Right renal pelvis (tissue), 4 donors: ENCODE measurements around the gene RUNX1. TPM values are rescaled to one million over a fixed set of nuclear protein-coding genes. Genes with fewer than 3 reads are reported as not detected.

Experiments used
- DNase-seq, 4 donors: peaks; one replicate each; pipeline ENCODE4 v3.0.0-alpha.2; 2013; ENCODE audit warnings: low read depth in 4 of 4, low spot score in 3 of 4, missing footprints in 1 of 4
- polyA plus RNA-seq, 4 donors: library from polyadenylated mRNA; unstranded; fragments of 120-200 nt; gene quantifications; one replicate each; pipeline ENCODE4 v1.2.1, GENCODE V29; 2013; ENCODE audit not compliant: insufficient read length in 4 of 4

Gene RUNX1
- polyA plus RNA-seq, 4 donors = 2.2 to 3.6 (median 2.4) TPM

DNA sequence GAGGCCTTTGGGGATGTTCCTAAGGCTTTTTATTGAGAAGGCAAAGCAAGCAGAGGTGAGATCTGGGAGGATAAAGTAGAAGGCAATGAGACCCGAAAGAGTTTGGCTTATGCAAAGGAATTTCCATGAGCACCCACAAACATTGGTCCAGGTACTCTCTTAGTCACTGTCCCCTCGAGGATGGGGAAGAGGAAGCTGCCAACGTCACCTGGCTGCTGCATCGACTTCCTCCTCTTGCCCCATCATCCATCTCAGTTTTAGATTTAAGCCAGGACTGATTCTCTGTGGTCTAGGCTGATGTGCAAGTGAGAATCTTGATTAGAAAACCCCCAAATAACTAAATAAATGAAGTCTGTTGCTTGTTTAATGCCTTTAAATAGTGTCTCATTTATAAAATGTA is 28.7 kb downstream of the RUNX1 start:
- DNase-seq = no peak

DNA sequence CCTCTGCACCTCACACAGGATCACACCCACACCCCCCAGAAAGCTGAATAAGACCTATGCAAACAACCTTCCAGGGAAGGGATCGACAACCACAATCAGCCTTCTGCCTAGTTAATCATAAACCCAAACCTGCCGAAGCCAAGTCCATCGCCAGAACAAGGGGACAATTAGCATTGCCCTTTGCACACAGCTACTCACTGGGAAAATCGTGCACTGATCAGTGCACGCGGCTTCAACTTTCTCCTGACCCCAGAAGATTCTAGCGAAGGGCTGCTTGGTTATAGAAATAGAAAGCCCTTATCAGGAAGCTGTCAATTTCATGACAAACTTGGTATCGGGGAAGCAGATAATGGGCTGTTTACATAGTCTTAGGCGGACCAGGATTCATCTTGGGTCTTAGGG is 29.5 kb downstream of the RUNX1 start:
- peak in 2 of 4 donors; percentile 50 to 56 for DNase-seq

DNA sequence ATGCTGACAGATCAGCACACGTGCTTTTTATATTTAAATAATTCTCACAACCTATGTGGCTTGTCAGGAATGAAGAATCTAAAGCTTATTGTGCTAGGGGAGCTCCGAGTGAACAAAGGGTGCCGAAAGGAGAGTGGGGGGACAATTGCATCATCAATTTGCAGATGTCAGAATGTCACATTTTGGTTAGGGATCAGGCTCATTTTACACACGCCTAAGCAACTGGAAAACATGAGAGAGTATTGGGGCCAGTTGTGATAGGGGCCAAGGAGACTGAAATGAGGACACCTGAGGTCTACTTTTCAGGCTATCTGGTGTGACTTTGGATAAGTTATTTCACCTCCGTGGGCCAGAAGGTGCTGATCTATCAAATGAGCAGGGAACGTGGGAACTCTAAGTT is 31.8 kb downstream of the RUNX1 start:
- DNase-seq = no peak

DNA sequence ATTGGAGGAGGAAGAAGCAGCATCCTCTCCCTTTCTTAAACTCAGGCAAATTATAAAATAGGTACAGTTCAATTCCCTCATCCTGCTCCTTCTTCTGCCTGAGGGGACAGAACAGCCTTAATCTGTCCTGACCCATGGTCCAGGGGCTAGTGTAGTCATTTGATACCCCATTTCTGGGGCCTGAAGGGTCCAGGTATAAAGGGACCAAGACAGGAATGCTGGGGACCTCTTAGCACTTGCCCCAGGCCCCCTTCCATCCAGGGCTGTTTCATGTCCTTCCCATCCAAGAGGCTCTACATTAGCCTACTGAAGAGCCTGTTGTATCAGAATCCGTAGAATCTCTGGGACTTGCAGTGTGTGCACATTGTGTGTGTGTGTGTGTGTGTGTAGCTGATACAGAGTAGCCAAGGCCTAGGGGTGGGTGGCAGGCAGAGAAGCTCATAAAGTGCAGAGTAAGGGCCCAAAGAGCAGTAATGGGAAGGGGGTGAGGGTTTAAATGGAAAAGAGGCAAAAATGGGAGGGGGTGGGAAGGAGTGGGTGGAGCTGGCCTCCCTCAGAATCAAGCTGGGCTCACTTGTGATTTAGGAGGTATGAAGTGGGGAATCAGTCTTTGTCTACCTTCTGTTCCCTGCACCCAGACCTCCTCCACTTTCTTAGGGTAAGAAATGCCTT is 32.4 kb downstream of the RUNX1 start:
- DNase-seq = no peak

DNA sequence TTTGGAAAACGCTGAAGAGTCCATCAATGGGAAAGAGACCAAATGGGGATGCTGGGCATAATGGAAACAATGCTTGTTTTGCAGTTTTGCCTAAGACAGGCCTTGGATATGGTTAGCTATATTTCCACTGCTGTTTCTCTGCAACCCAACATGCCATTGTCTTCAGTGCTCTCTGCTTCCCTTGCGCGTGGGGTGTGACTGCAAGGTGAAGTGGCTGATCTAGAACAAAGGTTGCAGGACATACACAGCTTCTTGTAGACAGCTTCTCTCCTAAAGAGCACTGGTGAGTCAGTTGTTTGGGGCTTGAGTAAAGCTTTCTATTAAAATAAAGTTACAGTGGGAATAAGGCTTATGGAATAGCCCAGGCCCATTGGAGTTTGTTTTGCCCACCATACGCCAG is 33.0 kb downstream of the RUNX1 start:
- no peak for DNase-seq

DNA sequence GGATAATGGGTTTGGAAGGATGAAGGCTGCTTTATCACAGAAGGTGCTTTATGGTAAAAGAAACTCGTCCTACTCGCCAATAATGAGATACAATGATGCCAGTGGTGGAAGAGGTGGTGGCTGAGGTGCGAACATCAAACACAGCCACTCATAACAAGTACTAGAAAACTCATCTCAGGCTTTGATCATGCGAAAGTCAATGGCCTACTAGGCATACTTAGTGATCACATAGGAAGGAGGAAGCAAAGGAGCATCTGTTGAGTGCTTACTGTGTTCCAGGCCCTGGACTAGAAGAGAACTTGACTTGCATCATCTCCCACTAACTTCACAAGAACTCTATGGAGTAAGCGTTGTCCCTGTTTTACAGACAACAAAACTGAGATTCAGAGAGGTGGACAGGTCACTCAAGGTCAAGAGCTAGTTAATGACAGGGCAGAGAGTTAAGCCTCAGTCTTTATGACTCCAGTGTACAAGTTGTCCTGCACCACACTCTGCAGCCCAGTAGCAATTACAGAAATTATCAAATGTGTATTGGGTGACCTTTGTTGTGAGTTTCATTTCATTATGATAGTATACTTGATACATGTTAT is 33.6 kb downstream of the RUNX1 start:
- DNase-seq = no peak

DNA sequence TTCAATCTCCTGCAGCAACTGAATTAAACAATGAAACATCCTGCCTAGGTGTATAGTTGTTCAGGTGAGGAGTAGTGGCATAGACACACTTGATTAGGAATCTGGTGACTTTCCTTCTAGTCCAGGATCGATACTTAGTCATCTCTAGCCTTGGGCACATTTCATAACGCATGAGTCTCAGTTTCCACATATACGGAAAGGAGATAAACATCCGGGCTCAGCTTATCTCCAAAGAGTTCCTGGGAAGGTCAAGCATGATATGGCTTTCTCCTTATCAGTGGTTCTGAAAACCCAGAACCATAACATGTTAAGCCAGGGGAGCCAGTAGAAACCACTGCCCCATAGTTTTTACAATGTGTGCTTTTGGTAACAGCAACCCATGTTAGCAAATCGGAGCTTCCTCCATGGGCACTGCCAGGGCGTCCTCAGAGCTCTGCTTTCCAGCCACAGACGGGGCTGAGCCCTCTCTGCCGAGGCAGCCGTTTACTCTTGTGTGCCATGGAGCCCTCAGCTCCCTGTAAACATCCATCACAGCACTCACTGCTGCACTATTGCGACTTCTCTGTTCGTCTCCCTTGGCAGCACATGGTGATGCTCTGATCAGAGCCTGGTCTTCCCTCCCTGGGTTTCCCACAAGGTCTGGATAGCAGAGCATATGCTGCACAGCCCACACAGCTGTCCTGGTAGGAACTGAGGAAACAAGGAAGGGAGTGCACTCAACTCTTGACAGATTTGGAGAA is 34.6 kb downstream of the RUNX1 start:
- DNase-seq = no peak

DNA sequence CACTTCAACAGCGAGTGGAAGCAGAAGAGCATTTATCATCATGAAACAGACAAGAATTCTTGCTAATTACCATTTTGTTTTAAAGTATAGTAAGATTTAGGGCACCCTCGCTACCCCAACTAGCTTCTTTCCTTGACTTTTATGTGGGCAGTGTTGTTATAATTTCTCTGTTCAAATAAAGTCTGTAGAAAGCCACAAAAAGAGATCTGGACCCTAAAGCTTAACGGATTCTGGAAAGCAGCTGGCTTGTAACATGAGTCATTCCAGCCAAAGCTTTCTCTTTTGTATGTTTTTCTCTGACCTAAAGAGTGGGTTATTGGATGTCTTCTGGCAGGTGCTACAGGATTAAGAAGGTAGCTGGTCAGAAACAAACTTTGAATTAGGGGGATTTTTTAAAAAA is 37.4 kb downstream of the RUNX1 start:
- no peak for DNase-seq

DNA sequence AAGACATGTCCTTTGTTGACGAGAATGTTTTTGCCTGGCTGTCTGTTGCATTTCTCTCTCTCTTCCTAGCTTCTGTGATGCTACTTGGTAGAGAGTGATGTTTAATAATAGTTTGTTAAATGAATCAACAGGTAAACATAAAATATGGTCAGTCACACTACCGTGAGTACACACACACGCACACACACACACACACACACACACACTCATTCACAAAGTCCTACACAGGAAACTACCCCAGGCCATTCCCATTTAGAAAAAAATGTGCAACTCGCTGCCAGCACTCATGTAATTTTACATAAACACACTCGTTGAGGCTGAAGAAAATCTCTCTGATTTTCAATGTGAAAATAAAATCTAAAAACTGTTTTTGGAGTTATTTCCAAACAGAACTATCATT is 38.7 kb downstream of the RUNX1 start:
- DNase-seq = no peak

DNA sequence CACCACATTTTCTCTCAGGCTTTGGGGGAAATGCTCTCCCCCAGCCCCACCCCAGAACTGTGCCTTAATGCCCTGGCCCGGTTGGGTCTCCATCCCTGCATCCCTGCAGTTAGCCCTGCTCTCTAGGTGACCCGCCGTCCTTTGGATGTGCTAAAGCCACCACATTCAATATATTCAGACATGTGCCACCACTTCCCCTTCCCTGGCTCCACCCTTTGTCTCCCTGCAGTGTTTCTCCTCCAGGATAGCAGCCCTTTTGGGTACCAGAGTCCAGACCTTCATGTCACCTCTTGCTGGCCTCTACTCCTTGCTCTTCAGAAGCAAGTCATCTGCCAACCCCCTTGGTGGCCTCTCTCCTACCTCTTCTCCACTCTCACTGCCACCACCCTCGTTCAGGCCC is 41.8 kb downstream of the RUNX1 start:
- DNase-seq = no peak

DNA sequence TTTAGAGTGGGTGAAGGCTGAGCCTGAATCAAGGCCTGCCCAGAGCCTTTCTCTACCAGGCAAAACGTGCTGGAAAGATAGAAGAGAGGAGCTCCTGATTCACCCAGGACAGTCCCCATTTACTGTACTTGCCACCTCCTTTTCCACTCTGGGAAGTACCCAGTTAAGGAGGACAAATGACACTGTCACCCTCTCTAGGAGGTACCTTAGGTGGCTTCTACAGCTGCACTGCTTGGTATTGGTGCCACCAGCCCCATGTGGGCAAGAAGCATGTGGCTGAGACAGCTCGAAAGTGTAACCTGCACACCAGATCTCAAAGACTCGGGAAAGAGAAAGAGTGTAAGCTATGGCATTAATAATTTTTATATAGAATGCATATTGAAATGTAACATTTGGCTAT is 42.3 kb downstream of the RUNX1 start:
- DNase-seq = no peak

DNA sequence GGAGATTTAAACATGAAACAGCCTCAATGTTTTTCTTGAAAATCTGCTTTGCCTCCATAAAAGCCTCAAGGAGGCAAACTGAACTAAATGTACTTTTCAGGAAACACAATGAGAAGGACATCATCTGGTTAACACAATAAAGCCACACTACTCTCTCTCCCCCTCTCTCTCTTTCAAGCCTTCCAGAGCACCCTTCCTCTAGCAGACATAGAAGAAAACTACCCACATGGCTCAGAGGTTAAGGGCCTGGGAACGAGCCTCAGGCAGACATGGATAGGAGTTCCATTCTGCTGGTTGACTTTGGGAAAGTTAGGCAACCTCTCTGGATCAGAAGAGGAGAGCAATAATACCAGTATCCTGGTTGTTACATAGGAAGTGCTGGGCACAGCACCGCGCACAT is 42.9 kb downstream of the RUNX1 start:
- DNase-seq = no peak

DNA sequence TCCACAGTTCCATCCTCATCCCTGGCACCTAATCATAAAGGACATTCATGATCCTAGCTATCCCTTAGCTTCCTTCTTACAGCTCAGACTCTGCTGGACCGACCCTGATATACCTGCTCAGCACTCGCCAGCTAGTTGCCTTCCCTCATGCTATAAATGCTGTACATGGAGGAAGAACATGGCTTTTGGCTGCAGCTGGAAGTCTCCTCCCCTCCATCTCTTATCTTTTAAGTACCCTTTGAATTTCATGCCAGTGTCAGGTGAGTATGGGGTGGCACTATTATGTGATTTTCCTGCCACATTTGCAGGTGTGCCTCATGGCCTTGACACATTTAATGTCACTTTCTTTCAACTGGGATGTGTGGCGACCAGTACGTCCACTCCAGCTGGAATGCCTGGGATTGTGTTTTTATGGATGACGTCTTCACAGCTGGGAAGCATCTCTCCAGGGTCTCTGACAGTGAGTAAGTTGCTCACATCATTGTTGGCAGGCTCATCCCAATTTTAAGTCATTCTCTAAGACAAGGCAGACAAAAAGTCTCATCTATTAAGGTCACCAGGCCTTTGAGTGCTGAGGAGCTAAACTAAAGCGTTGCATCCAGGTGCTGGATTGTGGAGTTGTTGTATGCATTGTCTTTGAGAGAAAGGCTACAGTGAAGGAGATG is 43.4 kb downstream of the RUNX1 start:
- DNase-seq = no peak

DNA sequence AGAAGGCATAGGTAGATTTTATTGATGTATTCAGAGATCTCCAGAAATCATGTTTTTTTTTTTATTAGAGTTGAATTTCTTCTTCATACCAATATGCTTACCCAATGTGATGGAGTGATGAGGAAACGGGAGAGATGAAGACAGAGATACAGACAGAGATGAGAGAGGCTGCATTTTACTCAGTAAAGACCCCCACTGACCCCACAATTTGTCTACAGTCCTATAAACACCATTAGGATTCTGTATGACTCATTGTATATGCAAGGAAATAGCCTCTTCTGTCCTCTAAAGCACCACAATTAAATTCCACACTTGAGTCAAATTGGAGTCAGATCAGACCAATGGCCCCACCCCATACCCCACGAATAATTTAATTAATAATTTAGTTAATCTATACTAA is 44.0 kb downstream of the RUNX1 start:
- no peak for DNase-seq

DNA sequence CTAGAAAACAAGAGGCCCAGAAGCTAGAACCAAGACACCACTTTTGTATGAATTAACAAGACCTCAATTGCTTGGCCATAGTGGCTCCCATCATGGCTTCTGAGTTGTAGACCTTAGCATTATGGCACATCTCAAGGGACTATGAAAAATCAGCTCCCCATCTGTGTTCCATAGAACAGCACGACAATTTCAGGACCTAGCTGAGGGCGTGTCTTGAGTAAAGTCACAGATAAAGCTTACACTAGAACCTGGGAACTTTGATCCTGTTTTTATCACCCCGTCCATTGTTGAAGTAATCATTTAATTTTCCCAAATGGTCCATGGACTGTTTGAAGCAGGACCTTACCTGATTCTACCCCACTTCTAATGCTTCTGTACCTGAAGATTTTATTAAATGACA is 44.8 kb downstream of the RUNX1 start:
- no peak for DNase-seq

DNA sequence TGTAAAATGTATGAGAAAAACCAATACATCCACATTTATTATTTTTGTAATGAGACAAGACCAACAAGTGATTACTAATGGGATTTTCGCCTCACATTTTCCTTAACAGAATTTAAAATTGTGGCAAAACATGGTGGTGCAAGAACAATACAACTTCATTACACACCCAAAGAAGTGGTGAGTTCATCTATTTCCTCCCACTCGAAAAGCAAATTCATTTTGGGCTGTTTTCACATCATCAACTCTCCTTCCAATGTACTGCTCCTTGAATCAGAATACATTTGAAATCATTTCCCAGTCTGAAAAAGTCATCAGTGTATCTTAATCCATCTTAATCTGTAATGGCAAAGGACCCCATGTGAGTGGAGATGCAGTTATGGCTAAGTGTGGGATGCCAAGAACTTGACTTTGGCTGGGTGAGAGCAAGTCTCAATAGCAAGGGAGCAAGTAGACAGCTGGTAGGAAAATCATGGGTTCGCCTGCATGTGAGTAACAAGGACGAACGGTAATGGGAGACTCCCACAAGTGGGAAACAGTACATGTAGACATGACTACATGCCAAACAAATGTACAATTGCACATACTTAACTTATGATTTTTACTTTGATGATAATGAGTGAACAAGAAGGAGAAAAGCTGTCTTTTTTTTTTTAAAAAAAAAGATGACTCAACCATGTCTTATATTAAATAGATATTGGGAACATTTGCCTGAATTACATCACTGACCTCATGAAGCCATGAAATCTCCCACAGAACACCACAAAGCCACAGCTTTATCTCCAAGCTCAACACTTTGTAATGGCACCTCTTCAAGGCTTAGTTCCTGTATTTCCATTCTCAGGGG is 46.0 kb downstream of the RUNX1 start:
- no peak for DNase-seq

DNA sequence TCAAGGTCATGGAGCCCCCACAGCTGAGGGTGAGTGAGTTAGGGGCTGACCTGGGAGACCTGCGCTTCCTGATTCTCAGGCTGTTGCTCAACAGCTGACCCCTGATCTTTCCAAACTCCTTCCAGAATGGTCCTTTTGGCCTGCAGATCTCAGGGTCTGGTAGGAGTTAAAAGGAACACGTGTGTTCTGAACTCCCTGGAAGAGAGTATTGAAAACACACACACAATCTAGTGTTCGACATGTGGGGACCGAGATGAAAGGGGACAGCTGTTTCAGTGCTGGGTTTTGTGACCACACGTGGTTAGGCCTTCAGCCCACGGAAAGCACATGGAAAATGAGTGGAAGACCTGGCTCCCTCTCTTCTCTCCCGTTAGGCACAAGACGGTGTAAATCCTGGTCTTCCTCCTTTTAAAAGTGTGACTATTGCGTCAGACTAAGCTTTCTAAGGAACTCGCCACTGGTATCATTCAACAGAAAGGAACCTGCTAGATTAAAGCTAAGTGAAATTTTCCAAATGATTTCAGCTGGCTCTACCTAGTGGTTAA is 49.6 kb downstream of the RUNX1 start:
- DNase-seq = no peak

DNA sequence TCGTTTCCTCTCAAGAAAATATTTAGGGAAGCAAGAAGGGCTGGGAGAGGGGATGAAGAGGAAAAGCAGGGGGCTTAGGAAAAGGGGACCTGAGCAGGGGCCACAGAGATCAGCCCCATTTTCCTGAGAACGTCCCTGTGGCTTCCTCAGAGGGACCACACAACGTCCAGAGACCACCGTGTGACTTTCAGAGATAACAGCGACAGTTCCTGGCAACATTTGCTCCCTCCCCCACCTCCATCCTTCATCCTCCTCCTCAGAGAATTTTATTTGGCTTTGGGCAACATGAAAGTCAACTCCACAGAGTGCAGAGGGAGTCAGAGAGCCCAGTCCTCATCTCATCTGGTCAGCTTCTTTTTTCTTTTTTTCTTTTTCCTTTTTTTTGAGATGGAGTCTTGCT is 50.9 kb downstream of the RUNX1 start:
- no peak for DNase-seq

DNA sequence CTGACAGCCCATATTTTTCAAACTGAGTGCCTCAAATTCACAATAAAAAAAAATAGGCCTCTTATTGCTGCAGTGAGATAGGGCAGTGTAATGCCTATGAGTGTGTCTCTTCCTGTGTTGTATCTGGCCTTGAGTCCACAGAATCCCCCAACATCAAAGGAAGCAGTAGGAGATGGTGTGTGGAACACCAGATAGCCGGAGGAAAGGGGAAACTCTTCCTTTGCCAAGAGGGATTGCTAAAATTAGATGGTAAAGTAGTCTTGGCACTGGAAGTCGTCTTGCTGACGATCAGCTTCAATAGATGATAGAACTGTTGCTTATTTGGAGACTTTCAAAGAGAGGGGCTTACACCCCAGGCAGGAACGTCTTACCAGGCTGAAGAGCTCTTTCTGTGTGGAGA is 51.8 kb downstream of the RUNX1 start:
- no peak for DNase-seq

DNA sequence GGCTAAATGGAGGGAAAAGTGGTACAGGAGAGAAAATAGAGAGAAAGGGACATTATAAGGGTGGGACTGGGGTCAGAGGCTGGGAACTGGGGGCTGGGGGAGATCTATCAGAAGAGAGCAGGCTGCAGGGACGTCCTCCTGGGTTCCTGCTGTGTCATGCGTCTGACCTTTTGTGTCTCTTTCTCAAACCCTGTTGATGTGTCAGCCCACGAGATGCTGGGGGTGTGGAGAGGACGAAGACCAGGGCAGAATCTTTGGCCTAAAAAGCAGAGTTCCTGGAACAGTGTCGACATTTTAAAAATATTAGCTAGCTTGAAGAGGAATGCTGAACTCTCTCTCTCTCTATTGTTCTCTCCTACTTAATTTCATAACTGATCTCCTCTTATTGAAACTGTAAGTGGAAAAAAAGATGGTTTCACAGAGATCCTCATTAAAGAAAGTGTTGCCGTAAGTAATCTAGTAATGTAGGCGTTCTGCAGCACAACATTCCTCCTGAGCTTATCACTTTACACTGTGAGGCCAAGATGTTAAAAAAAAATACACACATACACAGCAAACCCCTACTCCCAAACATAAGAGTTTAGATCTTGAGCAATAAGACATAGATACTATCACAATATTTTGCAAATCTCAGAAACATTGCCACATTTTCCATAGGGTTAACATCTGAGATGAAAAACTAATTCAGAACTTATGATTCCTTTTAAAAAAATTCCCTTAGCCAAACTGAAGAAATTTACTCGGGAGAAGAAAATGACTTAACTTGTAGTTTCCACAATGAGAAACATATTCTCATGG is 52.6 kb downstream of the RUNX1 start:
- no peak for DNase-seq
